Tibial nerve (tissue), 4 donors: ENCODE measurements around the gene SLC6A4. TPM values are rescaled to one million over a fixed set of nuclear protein-coding genes. Genes with fewer than 3 reads are reported as not detected.
"Not testable (repeated sequence)": the region's sequence is repeated elsewhere in the genome, so short reads cannot be mapped to it uniquely, and the experiment has no call there.

Source experiments
- DNase-seq, 2 donors: peaks; one replicate each; pipeline ENCODE4 v3.0.0-alpha.2; 2019; ENCODE audit warnings: low spot score in 2 of 2
- H3K27ac ChIP-seq, 4 donors: fragments of 200-600 bp; sonication (generic) in 3 of 4; one replicate each; pipeline ENCODE4 v1.5.1; 2017 to 2019; ENCODE audit warnings: mild to moderate bottlenecking in 1 of 4
- H3K27me3 ChIP-seq, 2 donors: fragments of 200-600 bp; sonication (generic) in 1 of 2; one replicate each; pipeline versions ENCODE4 v1.5.1 to v1.6.0; 2017 to 2019
- H3K36me3 ChIP-seq, 3 donors: fragments of 200-600 bp; sonication (generic); one replicate each; pipeline ENCODE4 v1.5.1; 2018 to 2019
- H3K4me1 ChIP-seq, 4 donors: fragments of 200-600 bp; sonication (generic) in 3 of 4; one replicate each; pipeline ENCODE4 v1.5.1; 2017 to 2019
- H3K4me3 ChIP-seq, 4 donors: fragments of 200-600 bp; sonication (generic) in 3 of 4; one replicate each; pipeline ENCODE4 v1.5.1; 2017 to 2019; ENCODE audit warnings: mild to moderate bottlenecking in 1 of 4, moderate library complexity in 1 of 4
- H3K9me3 ChIP-seq, 4 donors: fragments of 200-600 bp; sonication (generic) in 3 of 4; one replicate each; pipeline ENCODE4 v1.5.1; 2017 to 2019
- CTCF ChIP-seq, 5 experiments: fragments of 200-600 bp in 3 of 5; fragments of 450-650 bp in 2 of 5; sonication (generic) in 3 of 5; IDR thresholded peaks; one replicate each; pipeline ENCODE4 v1.5.1; 2016 to 2019; ENCODE audit warnings: antibody characterized with exemption in 5 of 5, mild to moderate bottlenecking in 3 of 5, moderate library complexity in 2 of 5
- EP300 ChIP-seq, 2 donors: sonication (generic); formaldehyde crosslinking; IDR thresholded peaks; one replicate each; pipeline ENCODE4 v1.6.1; 2017; ENCODE audit warnings: antibody characterized with exemption in 2 of 2, mild to moderate bottlenecking in 1 of 2
- POLR2A ChIP-seq, 2 donors: fragments of 450-650 bp; IDR thresholded peaks; one replicate each; pipeline ENCODE4 v1.6.1; 2017; ENCODE audit warnings: antibody characterized with exemption in 2 of 2, mild to moderate bottlenecking in 2 of 2, moderate library complexity in 2 of 2
- WGBS, 2 donors: methylation state at CpG; one replicate each; pipeline ENCODE4 v1.1.5; 2018; 5-methylcytosine and 5-hydroxymethylcytosine counted together
- total RNA-seq, 4 donors: library from RNA; depleted of rRNA; stranded (reverse); fragments of >200 nt; gene quantifications; one replicate each; pipeline ENCODE4 v1.1.0, GENCODE V29; 2016

Gene SLC6A4
- total RNA-seq, 4 donors from 2014 or later: under 0.01 to 4.0 (median 2.5) TPM

DNA sequence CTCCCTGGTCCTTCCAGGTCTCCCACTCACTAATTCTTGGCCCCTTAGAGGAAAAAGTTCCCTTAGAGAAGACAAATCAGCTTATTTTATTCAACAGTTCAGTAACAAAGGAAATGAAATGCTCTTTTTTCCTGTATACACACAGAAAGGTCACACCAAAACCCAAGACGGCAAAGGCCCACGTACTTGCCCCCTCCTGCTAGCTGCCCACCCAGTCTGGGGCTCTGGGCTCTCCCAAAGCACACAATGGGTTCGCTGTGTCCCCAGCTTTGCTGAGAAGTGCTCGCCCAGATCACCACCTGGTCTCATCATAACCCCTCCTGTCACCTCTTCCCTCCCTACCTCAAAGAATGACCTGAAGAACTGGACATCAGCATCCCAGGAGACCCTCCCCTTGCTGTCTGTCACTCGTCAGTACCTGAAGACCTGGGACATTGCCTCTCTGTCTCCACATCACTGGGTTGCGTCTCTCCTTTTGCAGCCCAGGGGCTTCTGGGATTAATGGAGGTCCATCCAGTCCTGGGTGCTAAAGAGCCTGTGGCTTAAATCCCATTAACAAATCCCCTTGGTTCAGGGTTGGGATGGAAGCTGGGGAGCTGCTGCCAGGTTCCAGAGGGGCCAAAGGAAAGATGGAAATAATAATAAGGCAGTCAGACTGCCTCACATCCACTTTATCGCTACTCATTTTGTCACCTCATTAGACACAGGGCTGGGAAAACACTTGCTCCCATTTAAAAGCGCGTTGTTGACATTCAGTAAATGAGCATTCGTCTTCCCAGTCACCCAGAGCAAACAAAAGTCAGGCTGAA, 3.3 kb downstream of the SLC6A4 start:
- WGBS, 2 donors: 50 to 55% methylated on average over 10 of the region's 10 CpGs
- Histone ChIP-seq H3K4me1 (peaks cover 0 to 25% (median 22%) of the 10 kb centered on the region in 4 donors), H3K4me3 (no peak overlapping the region), H3K27ac (peak overlapping the region in 1 of 4 donors; percentile 59), H3K27me3 (peaks cover 0 to 22% of the 10 kb centered on the region in 2 donors), H3K9me3 (no peaks in the 10 kb centered on the region), H3K36me3 (no peaks in the 10 kb centered on the region)
- DNase-seq: no peak
- TF ChIP-seq CTCF (IDR thresholded peaks at IDR 0.05) (no peak), EP300 (IDR thresholded peaks at IDR 0.05) (peak in 1 of 2 donors; percentile 51)

- Histone ChIP-seq H3K4me3 (no peak overlapping the region), H3K9me3 (no peaks in the 10 kb centered on the region), H3K4me1 (peaks cover 0 to 12% (median 9%) of the 10 kb centered on the region in 4 donors), H3K27ac (no peak overlapping the region), H3K36me3 (no peaks in the 10 kb centered on the region), H3K27me3 (peaks cover 0 to 7% of the 10 kb centered on the region in 2 donors)
- 83 to 85% methylated on average over 7 of the region's 7 CpGs for WGBS, 2 donors
- TF ChIP-seq CTCF (IDR thresholded peaks at IDR 0.05): no peak
- TF ChIP-seq EP300 (IDR thresholded peaks at IDR 0.05): no peak
- no peak for TF ChIP-seq POLR2A (IDR thresholded peaks at IDR 0.05)
- no peak for DNase-seq
Measured at GRCh38 chr17:30230596-30231125, 4.8 kb downstream of the SLC6A4 start.

DNA sequence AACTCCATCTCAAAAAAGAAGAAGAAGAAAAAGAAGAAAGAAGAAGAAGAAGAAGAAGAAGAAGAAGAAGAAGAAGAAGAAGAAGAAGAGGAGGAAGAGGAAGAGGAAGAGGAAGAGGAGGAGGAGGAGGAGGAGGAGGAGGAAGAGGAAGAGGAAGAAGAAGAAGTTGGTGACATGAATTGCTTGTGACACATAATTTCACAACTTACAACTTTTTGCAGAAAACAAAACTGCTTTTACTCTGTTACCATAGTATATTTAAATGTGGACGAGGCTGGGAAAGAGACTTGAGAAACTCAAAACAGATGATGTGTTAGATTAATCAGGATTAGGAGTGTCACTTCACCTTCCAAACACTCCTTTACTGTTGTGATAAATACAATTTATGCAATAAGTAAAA, 5.5 kb downstream of the SLC6A4 start:
- not testable (repeated sequence) for H3K36me3 ChIP-seq, DNase-seq, H3K9me3 ChIP-seq, H3K4me1 ChIP-seq, H3K27me3 ChIP-seq, H3K4me3 ChIP-seq, H3K27ac ChIP-seq
- 67 to 75% methylated on average over 1 of the region's 1 CpG for whole genome bisulfite sequencing, 2 donors

DNA sequence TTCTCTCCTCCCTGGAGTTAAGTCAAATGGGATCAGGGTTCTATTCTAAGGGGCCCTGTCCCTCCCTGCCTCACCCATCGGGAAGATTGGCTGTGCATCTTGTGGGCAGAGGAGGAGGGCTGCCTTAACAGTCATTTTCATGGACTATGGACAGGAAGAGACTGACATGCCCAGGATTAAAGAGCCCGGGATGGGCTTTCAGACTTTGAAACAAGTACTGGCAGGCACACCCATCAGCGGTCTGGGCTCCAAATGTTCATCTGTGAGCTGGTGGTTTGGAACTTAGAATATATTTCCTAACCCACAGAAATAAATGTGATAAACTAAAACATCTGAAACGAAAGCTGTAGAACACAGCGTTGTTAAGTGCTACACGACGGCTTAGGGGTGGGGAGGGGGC, 6.5 kb downstream of the SLC6A4 start:
- H3K27ac ChIP-seq: no peak overlapping the region
- WGBS, 2 donors: 81 to 83% methylated on average over 7 of the region's 7 CpGs
- no peak overlapping the region for H3K4me3 ChIP-seq
- H3K27me3 ChIP-seq: no peaks in the 10 kb centered on the region
- DNase-seq: no peak
- H3K36me3 ChIP-seq: no peaks in the 10 kb centered on the region
- TF ChIP-seq EP300 (IDR thresholded peaks at IDR 0.05): no peak
- no peak for TF ChIP-seq POLR2A (IDR thresholded peaks at IDR 0.05)
- TF ChIP-seq CTCF (IDR thresholded peaks at IDR 0.05): no peak
- no peaks in the 10 kb centered on the region for H3K4me1 ChIP-seq
- no peaks in the 10 kb centered on the region for H3K9me3 ChIP-seq

- WGBS, 2 donors: 88 to 90% methylated on average over 3 of the region's 3 CpGs
- Histone ChIP-seq H3K4me3 (no peak overlapping the region), H3K27ac (no peak overlapping the region), H3K9me3 (no peaks in the 10 kb centered on the region), H3K36me3 (no peaks in the 10 kb centered on the region), H3K4me1 (no peaks in the 10 kb centered on the region), H3K27me3 (no peaks in the 10 kb centered on the region)
- no peak for DNase-seq
- no peak for TF ChIP-seq EP300 (IDR thresholded peaks at IDR 0.05)
- no peak for TF ChIP-seq POLR2A (IDR thresholded peaks at IDR 0.05)
Measured at GRCh38 chr17:30228011-30228410, 7.5 kb downstream of the SLC6A4 start.

GRCh38 chr17:30226878-30227277, 8.6 kb downstream of the SLC6A4 start:
- 59 to 67% methylated on average over 10 of the region's 10 CpGs for WGBS, 2 donors

More at GRCh38 chr17:30226878-30227277, 8.6 kb downstream of the SLC6A4 start:
- no peaks in the 10 kb centered on the region for H3K27me3 ChIP-seq
- no peak overlapping the region for H3K27ac ChIP-seq
- H3K9me3 ChIP-seq: no peaks in the 10 kb centered on the region
- TF ChIP-seq CTCF (IDR thresholded peaks at IDR 0.05) (no peak), POLR2A (IDR thresholded peaks at IDR 0.05) (no peak), EP300 (IDR thresholded peaks at IDR 0.05) (no peak)
- H3K4me3 ChIP-seq: no peak overlapping the region
- no peaks in the 10 kb centered on the region for H3K4me1 ChIP-seq
- no peaks in the 10 kb centered on the region for H3K36me3 ChIP-seq
- DNase-seq: no peak
